SK-N-SH (cell line): ENCODE measurements around the gene THBS3. TPM values are rescaled to one million over a fixed set of nuclear protein-coding genes. Genes with fewer than 3 reads are reported as not detected.

ENCODE experiments used
- CTCF ChIA-PET: fragments of 300-600, 350-600 bp; formaldehyde crosslinking; extraction: SDS; loops from one replicate; lab custom pipeline; 2021; lab: Yijun Ruan, JAX
- POLR2A ChIA-PET: fragments of 350-600 bp; sonication (Branson Sonifier 250); formaldehyde crosslinking; extraction: SDS; loops from one replicate; lab custom pipeline; 2020; ENCODE audit warnings: antibody characterized with exemption, inconsistent platforms; lab: Yijun Ruan, JAX
- DNase-seq: peaks from one replicate; pipeline ENCODE4 v3.0.0; 2012
- H2AFZ ChIP-seq: fragments of 200-600 bp; sonication (generic); 2 replicates; pipeline ENCODE4 v1.8.1; 2016; ENCODE audit warnings: antibody characterized with exemption, mild to moderate bottlenecking, low read depth
- H3F3A ChIP-seq: fragments of 200-600 bp; sonication (generic); replicated peaks from 2 replicates; pipeline ENCODE3; 2016; ENCODE audit warnings: antibody characterized with exemption, mild to moderate bottlenecking; ENCODE audit not compliant: insufficient read depth
- H3K27ac ChIP-seq, 2 experiments: fragments of 200-500 bp in 1 of 2; fragments of 200-600 bp in 1 of 2; sonication (Bioruptor generic) in 1 of 2; sonication (generic), shearing (Covaris generic) in 1 of 2; 2 replicates each; pipeline versions ENCODE4 v1.5.1 to v1.6.1; 2014 to 2016; ENCODE audit warnings: low read depth in 2 of 2, inconsistent platforms in 1 of 2, low read length in 1 of 2, mild to moderate bottlenecking in 1 of 2, mixed read lengths in 1 of 2
- H3K27me3 ChIP-seq: fragments of 200-600 bp; sonication (generic), shearing (Covaris generic); 2 replicates; pipeline ENCODE4 v1.6.1; 2016; ENCODE audit warnings: mixed run types; ENCODE audit not compliant: insufficient read depth
- H3K36me3 ChIP-seq, 2 experiments: fragments of 200-500 bp in 1 of 2; fragments of 200-600 bp in 1 of 2; sonication (Bioruptor generic) in 1 of 2; sonication (generic) in 1 of 2; replicated peaks in 1 of 2; 2 replicates each; pipeline versions ENCODE3 to v1.5.1; 2014 to 2016; ENCODE audit warnings: low read length in 1 of 2, mild to moderate bottlenecking in 1 of 2; ENCODE audit not compliant: insufficient read depth in 2 of 2, control insufficient read depth in 1 of 2
- H3K4me1 ChIP-seq, 2 experiments: fragments of 200-500 bp in 1 of 2; fragments of 200-600 bp in 1 of 2; sonication (Bioruptor generic) in 1 of 2; sonication (generic), shearing (Covaris generic) in 1 of 2; 2 replicates each; pipeline versions ENCODE4 v1.5.1 to v1.6.1; 2014 to 2016; ENCODE audit warnings: low read depth in 1 of 2, low read length in 1 of 2, mixed run types in 1 of 2; ENCODE audit not compliant: insufficient read depth in 2 of 2, control insufficient read depth in 1 of 2
- H3K4me2 ChIP-seq: fragments of 200-600 bp; sonication (generic), shearing (Covaris generic); 2 replicates; pipeline ENCODE4 v1.6.1; 2017; ENCODE audit warnings: mixed run types
- H3K4me3 ChIP-seq, 2 experiments: fragments of 200-500 bp in 1 of 2; fragments of 200-600 bp in 1 of 2; sonication (Bioruptor generic) in 1 of 2; sonication (generic), shearing (Covaris generic) in 1 of 2; 2 replicates each; pipeline versions ENCODE4 v1.5.1 to v1.8.1; 2014 to 2016; ENCODE audit warnings: low read depth in 2 of 2, inconsistent platforms in 1 of 2, low read length in 1 of 2, mild to moderate bottlenecking in 1 of 2, mixed read lengths in 1 of 2, moderate library complexity in 1 of 2
- H3K79me2 ChIP-seq: fragments of 200-600 bp; sonication (generic); 2 replicates; pipeline ENCODE4 v1.8.1; 2017; ENCODE audit warnings: mild to moderate bottlenecking; ENCODE audit not compliant: insufficient read depth
- H3K9ac ChIP-seq: fragments of 200-600 bp; sonication (generic); 2 replicates; pipeline ENCODE4 v1.6.1; 2017; ENCODE audit warnings: mixed run types
- H3K9me2 ChIP-seq: fragments of 200-600 bp; sonication (generic); 2 replicates; pipeline ENCODE4 v1.6.1; 2017; ENCODE audit warnings: mixed run types
- H3K9me3 ChIP-seq: fragments of 200-600 bp; sonication (generic); 2 replicates; pipeline ENCODE4 v1.6.1; 2017; ENCODE audit warnings: mixed run types, mild to moderate bottlenecking, moderate library complexity
- H4K20me1 ChIP-seq: fragments of 200-600 bp; sonication (generic); 2 replicates; pipeline ENCODE4 v1.6.1; 2017; ENCODE audit warnings: mild to moderate bottlenecking, mixed run types; ENCODE audit not compliant: insufficient read depth
- FOSL2 ChIP-seq: IDR thresholded peaks from 2 replicates; pipeline ENCODE4 v1.4.0; 2012; ENCODE audit warnings: low read depth, mild to moderate bottlenecking, moderate library complexity, borderline replicate concordance
- FOXJ3 ChIP-seq: sonication (generic); formaldehyde crosslinking; IDR thresholded peaks from 2 replicates; pipeline ENCODE4 v1.5.1; 2020; ENCODE audit warnings: mild to moderate bottlenecking, missing genetic modification reagents
- NRF1 ChIP-seq: IDR thresholded peaks from 2 replicates; pipeline ENCODE4 v1.6.1; 2012; ENCODE audit warnings: low read depth, mild to moderate bottlenecking, low read length
- POLR2AphosphoS5 ChIP-seq: IDR thresholded peaks from 2 replicates; pipeline ENCODE4 v1.6.1; 2012; ENCODE audit warnings: low read depth, low read length
- RAD21 ChIP-seq: IDR thresholded peaks from 2 replicates; pipeline ENCODE4 v1.6.1; 2012; ENCODE audit warnings: mild to moderate bottlenecking, low read length
- REST ChIP-seq: IDR thresholded peaks from 2 replicates; pipeline ENCODE4 v1.6.1; 2012; ENCODE audit warnings: mild to moderate bottlenecking, low read depth, low read length, moderate library complexity
- TEAD4 ChIP-seq: IDR thresholded peaks from 2 replicates; pipeline ENCODE4 v1.4.0; 2012; ENCODE audit warnings: mild to moderate bottlenecking, borderline replicate concordance; ENCODE audit not compliant: insufficient read depth
- USF2 ChIP-seq: fragments of 150-350 bp; IDR thresholded peaks from 2 replicates; pipeline ENCODE4 v1.6.1; 2017; ENCODE audit warnings: antibody characterized with exemption, low read length, low read depth, borderline replicate concordance
- YY1 ChIP-seq: IDR thresholded peaks from 2 replicates; pipeline ENCODE4 v1.4.0; 2012; ENCODE audit warnings: low read depth, mild to moderate bottlenecking
- ZBTB33 ChIP-seq: IDR thresholded peaks from 2 replicates; pipeline ENCODE4 v1.4.0; 2012; ENCODE audit warnings: low read depth, borderline replicate concordance
- WGBS: methylation state at CpG from one replicate; pipeline ENCODE4 v1.1.6; 2017; ENCODE audit warnings: low lambda C conversion rate; 5-methylcytosine and 5-hydroxymethylcytosine counted together
- polyA plus RNA-seq, 3 experiments: library from polyadenylated mRNA; depleted of rRNA; stranded (reverse); fragments of >200 nt; gene quantifications; 2 replicates each; pipeline ENCODE4 v1.2.3, GENCODE V29; 2012

THBS3 gene
- polyA plus RNA-seq, 1 of the 3 experiments (the other 2 are of a cell fraction): 124 TPM

GRCh38 chr1:155193275-155193990 is 14.3 kb downstream of the THBS3 start (continued):
- TF ChIP-seq USF2: no peak
- TF ChIP-seq NRF1: no peak
- no peak for TF ChIP-seq YY1
- no peak for TF ChIP-seq REST
- peak; percentile 75 for TF ChIP-seq POLR2AphosphoS5
- peak; percentile 64 for TF ChIP-seq RAD21

- Histone ChIP-seq H3K79me2 (peaks cover 19% of the 10 kb centered on the region; the same call in 1 of the 2 replicates), H3K9ac (peak overlapping the region; percentile 61), H3K4me1 (peaks cover 0 to 24% of the 10 kb centered on the region in 2 experiments; a peak in 2 of 4 replicates), H3K27ac (peak overlapping the region; percentile 78 to 86), H3K9me3 (no peaks in the 10 kb centered on the region), H3F3A (peaks cover 11% of the 10 kb centered on the region), H3K27me3 (no peaks in the 10 kb centered on the region), H4K20me1 (no peaks in the 10 kb centered on the region), H3K9me2 (no peaks in the 10 kb centered on the region), H3K4me3 (peak overlapping the region in 1 of 2 experiments; percentile 30; a peak in 3 of 4 replicates), H3K36me3 (peaks cover 0 to 13% of the 10 kb centered on the region in 2 experiments), H3K4me2 (peak overlapping the region; percentile 83), H2AFZ (peak overlapping the region; percentile 61)
- DNase-seq: peak; percentile 55
- ChIA-PET CTCF (interaction anchor here (0.5 to 5.2 kb wide), 32 partner anchors 8 to 151 kb away, joined by 3 to 203 read pairs (median 4); partner anchors contain the start of genes ADAM15, KRTCAP2, MTX1 and THBS3), POLR2A (interaction anchor here (0.9 to 5.1 kb wide), 7 partner anchors 8 to 35 kb away, joined by 3 to 27 read pairs (median 10); partner anchors contain the start of genes MTX1 and THBS3)
- TF ChIP-seq POLR2AphosphoS5 (no peak), ZBTB33 (no peak), RAD21 (no peak), FOXJ3 (CRISPR knock-in tag) (no peak), FOSL2 (no peak), TEAD4 (no peak)
- WGBS: 81% methylated on average over 16 of the region's 20 CpGs
Observed at GRCh38 chr1:155192346-155193274, 15.1 kb downstream of the THBS3 start.
